GM19239 (cell line): ENCODE measurements around the gene LRMDA.

Experiments
- DNase-seq: peaks from one replicate; pipeline ENCODE4 v3.0.0; 2011; ENCODE audit warnings: low spot score; ENCODE audit not compliant: insufficient read length
- FAIRE-seq: peaks from 2 replicates; lab custom pipeline; 2011; peaks lifted over from hg19 to GRCh38; lab: Jason Lieb, UNC

The LRMDA gene

DNA sequence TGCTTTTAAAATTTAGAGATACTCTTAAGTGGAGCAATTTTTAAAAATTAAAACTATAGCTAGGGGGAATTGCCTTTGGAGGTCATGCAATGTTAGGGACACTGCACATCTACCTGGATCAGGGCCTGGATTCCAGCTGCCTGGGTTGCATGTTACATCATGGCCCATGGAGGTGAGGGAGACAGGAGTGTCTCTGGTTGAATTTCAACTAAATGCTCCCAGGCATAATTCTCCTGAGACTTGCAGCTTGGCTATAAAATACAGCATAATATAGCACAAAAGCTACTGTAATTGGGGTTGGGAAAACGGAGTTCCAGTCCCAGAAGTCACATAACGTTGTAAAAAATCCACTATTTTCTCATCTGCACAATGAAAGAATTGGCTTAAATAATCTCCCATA lies 782.5 kb downstream of the LRMDA start:
- FAIRE-seq: no peak
- no peak for DNase-seq

DNA sequence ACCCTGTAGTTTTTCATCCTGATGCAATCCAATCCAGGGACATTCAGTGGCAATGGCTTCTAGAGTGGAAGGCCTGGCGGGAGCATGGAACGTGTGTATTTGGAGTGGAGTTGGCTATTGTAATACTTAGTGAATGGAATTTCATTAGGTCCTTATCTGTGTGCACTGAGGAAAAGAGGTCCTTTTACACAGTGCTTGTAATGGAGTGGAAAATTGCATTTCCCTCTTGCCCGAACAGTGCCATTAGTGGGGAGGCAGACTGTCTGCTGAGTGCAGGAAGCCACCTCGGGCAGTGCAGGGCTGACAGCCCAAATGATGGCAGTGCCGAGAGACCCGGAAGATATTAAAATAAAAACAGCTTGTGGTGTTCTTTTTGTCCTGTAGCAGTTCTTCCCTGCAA lies 786.6 kb downstream of the LRMDA start:
- FAIRE-seq: no peak

DNA sequence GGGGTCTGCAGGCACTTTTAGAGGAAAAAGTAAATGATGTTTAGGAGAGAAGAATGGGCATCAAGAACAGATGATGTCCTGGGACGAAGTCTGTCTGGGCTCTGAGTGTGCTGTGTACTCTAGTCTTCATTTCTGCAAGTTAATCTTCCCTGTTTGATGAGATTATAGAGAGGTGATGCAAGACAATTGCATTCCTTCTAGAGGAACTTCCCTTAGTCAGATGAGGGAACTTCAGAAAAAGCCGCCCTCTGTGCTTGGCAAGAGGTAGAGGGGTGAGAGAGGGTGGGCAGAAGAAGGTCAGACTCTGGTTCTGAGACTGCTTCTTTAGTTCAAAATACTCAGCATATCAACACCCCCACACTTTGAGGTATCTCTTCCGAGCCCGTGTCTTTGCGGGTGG lies 797.9 kb downstream of the LRMDA start:
- FAIRE-seq (no peak), DNase-seq (no peak)

More for the DNA sequence above, 786.6 kb downstream of the LRMDA start:
- no peak for DNase-seq

DNA sequence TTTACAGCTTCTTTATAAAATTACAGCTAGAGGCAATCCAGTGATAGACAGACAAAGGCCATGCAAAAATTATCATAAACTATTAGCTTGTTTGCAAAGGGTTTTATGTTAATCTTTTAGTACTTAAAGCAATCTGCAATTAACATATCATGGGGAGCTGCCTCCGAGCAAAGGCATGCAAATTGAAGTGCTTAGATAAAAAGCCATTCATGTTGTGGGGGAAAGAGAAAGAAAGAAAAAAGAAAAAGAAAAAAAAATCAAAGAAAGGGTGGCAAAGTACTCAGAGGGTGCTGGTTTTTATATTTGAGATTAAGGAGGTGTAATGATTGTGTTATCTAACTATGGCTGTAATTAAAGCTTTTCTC lies 799.5 kb downstream of the LRMDA start:
- DNase-seq (no peak), FAIRE-seq (no peak)

DNA sequence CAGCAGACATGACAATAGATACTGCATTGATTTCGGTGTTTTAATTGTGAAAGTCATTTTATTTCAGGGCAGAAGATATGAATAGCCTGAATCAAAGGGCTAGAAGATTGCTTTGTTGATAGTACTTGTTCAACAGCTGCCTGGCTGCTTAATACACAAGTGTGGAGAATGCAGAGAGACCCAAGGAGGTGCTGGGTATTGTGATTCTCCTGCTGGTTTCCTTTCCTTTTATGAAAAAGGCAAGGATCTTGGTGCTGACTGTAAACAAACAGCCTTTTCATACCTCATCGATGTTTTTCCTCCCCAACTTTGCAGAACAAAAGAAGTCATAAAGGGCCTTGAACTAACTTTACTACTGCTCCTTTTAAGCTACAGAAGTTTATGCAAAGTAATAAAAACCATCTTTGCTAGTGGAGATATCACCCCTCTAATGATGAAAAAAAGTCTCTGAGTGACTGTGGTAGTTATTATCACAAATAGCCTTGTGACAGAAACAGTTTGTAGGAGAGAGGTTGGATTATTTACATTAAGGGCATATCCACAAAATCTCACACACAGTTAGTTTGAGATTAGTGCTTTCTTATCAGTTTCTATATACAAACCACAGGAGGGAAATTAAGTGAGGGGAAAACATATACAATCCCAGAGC lies 800.0 kb downstream of the LRMDA start:
- no peak for DNase-seq
- no peak for FAIRE-seq

DNA sequence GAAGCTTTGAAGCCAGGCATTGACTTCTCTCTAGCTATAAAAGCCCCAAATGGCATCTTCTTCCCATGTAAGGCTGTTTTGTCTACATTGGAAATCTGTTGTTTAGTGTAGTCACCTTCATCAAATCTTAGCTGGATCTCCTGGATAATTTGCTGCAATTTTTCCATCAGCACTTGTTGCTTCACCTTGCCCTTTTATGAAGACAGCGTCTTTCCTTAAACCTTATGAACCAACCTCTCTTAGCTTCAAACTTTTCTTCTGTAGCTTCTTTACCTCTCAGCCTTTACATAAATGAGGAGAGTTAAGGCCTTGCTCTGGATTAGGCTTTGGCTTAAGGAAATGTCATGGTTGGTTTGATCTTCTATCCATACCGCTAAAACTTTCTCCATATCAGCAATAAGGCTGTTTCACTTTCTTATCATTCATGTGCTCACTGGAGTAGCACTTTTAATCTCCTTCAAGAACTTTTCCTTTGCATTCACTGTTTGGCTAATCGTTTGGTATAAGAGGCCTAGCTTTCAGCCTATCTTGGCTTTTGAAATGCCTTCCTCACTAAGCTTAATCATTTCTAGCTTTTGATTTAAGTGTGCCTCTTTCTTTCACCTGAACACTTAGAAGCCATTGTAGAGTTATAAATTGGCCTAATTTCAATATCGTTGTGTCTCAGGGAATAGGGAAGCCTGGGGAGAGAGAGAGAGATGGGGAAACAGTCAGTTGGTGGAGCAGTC lies 803.2 kb downstream of the LRMDA start:
- FAIRE-seq (no peak), DNase-seq (no peak)

DNA sequence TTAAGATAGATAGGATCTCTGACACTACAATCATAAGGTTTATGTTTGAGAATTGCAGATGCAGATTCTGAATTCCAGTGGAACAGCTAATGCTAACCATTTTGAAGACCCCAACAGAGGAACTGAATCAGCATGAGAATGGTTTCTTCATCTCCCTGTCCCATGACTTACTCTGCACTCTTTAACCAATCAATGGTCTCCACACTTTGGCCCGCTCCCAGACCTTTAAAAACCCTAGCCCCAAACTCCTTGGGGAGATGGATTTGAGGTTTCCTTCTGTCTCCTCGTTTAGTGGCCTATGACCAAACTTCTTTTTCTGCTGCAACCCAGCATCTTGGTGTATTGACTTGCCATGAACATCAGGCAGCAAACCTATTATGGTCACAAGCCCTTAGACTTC lies 804.9 kb downstream of the LRMDA start:
- DNase-seq: no peak
- FAIRE-seq: no peak

DNA sequence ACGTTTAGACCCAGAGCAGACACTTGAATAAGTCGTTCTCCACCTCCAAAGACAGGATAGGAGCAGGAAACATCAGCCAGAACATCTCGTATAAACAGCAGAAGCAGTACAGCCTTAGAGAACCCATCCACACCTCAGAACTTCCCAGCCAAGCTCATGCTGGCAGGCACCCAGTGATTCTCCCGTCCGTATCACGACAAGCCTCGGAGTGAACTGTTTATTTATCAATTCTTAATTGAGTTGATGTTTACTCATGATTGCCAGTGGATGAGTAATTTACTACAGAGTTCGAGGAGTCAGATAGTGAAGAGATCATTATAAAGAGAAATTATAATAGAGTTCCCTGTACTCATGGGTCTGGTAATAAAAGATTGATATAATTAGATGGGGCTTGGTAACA lies 811.5 kb downstream of the LRMDA start:
- DNase-seq (no peak), FAIRE-seq (no peak)

DNA sequence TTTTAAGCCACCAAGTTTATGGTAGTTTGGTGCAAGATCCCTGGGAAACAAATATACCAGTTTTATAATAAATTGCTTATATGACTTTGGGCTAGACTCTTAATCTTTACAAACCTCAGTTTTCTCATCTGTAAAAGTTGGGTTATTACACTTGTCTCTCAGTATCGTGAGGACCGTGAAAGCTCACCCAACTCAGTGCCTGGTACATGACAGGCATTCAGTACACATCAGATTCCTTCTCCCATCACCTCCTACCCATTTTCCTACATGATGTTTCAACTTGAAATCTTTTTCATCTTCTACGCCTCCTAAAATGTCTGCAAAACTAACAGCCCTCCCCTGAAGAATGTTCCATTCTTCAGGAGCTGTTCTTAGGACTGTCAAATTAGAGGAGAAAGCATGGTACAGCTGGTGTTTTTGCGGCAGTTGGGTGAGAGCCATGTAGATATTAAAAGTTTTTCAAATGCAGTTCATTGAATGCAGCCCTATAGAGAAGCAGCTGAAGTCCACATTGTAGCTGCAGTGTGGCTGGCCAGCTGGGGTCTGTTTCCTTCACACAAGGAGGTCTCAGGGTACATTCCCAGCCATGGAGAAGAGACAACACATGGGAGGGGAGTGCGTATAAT lies 812.8 kb downstream of the LRMDA start:
- no peak for DNase-seq
- no peak for FAIRE-seq

DNA sequence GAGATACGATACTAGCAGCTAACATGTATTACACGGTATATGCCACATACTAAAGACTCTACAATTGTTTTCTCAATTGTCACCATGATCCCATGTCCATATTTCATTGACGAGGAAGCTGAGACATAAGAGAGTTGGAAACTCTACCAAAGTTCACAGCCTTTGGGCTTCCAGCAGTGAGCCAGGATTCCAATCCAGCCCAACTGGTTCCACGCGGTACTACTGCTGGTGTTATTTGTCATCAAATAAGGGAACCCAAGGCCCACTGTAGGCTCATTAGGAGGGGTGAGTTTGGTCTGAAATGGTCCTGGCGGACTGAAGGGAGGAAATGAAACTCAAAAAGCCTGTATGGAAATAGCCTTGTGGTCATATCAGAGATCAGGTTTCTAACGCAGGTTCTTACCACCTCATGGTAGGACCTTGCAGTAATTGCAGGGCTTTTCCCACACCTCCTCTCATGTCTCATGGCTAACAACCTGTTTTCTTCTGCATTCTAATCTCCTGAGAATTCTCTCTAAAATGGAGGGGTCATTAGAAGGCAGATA lies 814.6 kb downstream of the LRMDA start:
- no peak for FAIRE-seq
- DNase-seq: no peak

DNA sequence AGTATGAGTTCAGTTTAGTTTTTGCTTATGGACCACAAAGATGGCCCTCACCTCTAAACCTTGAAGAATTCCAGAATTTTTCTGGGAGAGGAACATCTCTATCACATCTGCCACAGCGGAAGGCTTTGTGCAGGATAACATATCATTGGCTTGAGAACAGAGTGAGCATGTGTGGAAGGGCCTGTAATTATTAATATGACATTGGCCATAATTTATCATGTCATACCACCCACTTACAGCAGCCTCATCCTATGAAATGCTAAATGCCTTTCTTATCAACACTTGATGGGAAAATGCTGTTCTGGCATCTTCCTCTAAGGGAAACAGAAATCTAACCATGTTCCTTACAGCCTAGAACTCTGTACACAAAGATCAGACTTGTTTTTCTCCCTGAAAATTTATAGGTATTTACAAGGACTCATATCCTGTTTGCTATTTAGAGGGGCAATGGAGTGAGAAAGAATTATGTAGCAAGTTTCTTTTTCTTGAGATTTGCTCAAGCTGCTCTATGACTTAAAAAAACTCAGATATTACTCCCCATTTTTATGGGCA lies 817.3 kb downstream of the LRMDA start:
- FAIRE-seq (no peak), DNase-seq (no peak)

DNA sequence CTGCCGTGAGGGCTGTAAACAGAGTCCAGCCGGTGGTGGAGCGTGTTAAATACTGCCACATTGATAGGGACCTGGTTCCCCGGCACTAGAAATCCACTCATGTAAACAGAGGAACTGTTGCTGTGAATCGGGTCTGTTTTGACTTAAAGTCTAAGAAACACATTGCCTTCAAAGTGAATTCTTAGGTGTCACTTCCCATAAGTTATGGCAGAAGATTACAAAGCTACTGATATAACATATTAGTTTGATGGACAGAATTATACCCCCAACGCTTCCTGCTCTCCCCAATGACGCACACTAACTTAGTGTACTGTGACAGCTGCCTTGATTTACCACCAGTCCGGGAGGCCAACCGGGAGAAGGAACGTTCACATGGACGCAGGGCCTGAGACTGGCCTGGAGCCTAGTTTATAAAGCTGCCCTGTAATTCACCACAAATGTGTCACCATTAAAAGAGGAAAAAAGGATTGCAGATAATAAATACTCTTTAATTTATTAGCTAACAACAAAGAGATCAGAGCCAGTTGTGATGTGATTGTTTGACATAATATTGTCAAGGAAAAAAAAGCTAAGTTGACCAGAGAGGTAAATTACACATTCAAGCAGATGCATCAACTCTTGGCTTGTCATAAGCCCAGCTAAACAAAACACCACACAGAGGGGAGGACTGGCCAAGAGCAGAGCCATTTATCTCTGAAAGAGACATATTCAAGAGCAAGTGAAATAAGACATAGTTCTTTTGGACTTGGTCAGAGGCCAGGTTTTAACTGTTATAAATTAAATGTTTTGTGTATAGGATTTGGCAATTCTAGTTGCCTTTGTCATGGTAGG lies 820.6 kb downstream of the LRMDA start:
- DNase-seq: no peak
- FAIRE-seq: no peak

DNA sequence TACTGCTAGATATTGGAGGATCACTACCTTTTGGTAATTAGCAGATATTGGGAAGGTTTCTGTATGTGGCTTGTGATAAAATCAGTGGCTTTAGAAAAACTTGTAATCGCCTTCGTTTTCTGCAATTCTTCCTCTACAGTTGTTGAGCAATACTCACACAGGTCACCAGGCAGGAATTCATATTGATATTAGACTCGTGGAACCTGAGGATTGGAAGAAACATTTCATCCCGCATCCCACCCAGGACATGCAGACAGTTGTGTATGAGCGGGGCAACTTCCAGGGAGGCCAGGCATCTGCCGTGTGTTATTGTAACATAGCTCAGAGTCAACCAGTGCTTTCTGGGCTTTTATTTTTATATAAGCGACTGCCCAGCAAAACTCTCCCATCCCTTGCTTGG lies 821.3 kb downstream of the LRMDA start:
- no peak for FAIRE-seq
- no peak for DNase-seq

DNA sequence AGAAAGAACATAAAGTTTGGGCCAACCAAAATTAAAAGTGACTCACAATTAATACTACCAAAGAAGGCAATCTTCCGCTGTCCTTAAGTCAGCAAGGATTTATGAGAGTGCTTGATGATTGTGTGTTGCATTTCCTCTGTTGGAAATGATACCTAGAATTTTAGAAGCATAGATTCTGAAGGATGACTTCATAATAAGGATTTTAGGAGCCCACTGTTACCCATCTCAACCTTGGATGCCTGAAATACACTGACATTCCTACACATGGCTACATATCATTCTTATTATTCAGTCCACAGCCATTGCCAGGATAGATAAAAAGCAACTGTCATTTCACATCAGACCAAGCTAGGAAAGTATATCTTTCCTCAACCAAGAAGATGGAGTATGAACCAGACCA lies 823.8 kb downstream of the LRMDA start:
- DNase-seq: no peak
- FAIRE-seq: no peak

DNA sequence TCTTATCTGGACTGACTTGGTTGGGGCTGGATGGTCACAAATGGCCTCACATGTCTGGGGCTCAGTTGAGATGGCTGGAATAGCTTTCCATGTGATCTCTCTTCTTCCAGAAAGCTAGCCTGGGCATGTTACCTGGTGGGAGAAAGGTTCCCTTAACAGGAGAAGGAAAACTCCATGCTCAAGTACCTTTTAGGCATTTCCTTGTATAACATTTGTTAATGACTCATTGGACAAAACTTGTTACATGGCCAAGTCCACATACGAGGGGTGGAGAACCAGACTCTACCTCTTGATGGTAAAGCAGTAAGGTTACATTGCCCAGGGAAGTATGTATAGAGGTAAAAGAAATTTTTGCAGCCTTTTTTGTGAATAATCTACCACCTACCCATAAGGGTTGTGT lies 826.4 kb downstream of the LRMDA start:
- no peak for FAIRE-seq
- no peak for DNase-seq

DNA sequence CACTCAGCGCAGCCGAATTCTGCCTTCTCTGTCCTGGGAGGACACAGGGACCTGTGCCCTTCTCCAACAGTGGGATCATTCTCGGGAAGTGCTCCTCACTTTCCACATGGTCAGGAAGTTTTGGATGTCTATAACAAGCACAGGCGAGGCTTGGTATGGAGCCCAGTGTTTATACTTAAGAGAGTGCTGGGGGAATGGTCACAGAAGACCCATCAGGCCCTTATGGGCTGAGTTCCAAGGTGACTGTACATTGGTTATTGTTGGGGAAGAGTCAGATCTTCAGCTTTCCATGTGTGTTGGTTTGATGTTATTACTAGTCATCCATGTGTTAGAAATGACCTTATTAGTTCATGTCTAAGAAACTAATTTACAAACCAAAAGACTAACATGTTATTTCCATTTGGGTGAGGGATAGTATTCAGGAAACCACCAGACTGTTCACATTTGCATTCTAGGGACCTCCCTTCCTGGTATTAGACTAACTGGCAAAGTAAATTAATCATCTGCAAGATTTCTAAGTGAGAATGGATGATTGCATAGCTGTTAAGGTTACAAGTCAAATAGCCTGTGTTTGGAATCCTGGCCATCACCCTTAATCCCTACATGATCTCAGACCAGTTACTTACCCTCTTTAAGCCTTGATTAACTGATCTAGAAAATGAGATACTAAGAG lies 834.2 kb downstream of the LRMDA start:
- FAIRE-seq (no peak), DNase-seq (no peak)

DNA sequence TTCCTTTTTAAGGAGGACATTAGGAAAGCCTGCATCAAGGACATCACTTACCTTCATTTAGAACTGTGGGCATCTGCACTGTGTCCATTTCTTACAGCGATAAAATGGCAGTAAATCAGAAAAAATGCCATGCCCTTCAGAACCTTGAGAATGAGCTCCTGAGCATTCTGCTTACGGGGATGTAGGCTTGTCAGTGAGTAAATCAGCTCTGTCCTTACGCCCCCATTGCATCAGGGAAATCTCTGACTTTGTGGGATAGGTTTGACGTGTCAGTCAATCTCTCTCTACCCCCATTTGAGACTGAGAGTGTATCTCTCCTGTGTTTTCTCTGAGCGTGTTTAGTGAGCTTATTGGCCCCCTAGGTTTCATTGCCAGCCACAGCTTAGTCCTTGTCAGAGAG lies 837.1 kb downstream of the LRMDA start:
- DNase-seq: no peak
- no peak for FAIRE-seq

DNA sequence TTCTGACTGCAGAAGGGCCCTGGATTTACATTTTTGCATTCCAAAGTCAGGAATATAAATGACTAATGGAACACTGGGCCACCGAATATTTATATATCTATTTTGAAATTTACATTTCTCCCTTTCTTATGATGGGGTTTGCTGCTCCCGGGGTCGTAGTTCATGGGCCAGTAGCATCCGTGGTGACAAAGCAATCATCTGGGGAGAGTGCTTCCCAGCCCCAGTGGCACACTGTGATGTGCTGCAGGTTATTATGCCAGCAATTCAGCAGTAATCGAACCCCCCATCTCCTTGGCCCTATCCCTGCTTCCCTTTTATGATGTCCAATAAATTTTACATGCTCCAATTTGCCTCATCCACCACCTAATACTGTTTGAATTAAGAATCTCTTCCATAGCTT lies 837.5 kb downstream of the LRMDA start:
- FAIRE-seq (no peak), DNase-seq (no peak)

DNA sequence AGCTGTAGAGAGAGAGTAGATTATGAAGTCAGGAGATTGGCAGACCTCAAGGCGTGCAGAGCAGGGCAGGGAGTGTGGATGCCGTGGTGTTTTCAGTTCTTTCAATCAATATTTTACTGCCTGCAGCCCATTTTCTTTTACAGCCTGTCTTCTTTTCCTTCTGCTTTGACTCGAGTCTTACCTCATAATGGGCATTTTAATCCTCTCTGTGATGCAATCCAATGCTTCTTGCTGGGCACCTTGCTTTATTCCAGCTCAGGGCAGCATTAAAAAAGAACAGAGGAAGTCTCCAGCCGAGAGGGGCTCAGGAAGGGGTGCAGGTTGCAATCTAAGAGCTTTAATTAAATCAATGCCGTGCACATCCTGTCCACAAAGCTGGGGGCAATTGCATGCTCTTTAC lies 839.0 kb downstream of the LRMDA start:
- FAIRE-seq (no peak), DNase-seq (no peak)

DNA sequence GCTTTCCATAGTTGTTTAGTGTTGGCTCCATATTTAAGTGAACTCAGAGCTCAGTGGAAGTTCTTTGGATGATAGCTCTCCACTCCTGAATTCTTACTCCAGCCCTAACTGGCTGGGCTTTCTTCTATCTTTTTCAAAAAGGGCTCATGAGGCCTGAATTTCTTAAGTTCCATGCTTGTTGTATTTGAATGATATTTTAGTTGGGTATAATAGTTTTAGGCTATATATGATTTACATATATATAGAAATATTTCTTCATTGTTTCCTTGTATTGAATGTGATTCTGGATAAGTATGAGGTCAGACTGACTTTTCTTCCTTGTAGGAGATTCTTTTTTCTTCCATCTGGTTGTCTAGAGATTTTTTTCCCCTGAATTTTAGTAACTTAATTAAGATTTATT lies 843.5 kb downstream of the LRMDA start:
- no peak for FAIRE-seq
- DNase-seq: no peak
